Measurements from ENCODE around the gene C3orf62.

Gene C3orf62

GRCh38 chr3:49276475-49277382, at the start of gene C3orf62:
Gene C3orf62 (minus strand): TSS chr3:49277232. CDS start chr3:49276872, 360 bp downstream.
- peak; percentile 60 for DNase-seq

DNA sequence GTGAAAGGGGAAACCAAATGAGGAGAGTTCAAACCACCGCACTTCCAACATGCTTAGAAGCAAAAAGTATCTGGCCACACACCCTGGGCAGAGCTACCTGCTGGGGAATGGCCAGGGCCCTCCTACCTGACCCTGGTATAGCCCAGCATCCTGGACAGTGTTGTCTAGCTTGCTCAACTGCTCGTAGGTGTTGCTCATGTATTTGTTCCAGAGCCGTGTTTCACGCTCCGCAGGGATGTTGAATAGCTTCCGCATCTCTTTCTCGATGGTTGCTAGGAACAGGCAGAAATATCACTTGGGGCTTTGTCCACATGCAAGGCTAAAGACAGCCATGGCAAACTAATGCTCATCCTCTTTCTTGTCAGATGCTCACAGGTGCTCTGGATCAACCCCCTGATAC, 47.7 kb upstream of the C3orf62 start:
- DNase-seq: no peak

GRCh38 chr3:49316696-49317457, 39.8 kb upstream of the C3orf62 start:
- DNase-seq: no peak

- no peak for DNase-seq
Measured at GRCh38 chr3:49313896-49314688, 37.1 kb upstream of the C3orf62 start.

DNA sequence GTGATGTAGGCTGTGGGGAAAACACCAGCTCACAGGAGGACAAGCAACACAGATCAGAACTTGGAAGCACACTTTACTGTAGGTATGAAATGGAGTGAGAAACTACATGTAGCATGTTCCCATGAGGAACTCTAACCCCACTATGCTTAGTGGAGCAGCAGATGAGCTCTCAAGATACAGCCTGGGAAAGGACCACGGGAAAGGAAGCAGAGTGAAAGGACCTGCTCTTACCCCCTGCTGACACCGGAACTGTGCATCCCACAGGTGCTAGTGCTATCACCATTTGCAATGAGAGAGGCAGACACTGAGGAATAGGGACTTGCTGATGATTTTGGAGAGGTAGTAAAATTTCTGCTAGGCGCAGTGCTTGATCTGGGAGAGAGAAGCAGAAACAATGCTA, 34.3 kb upstream of the C3orf62 start:
- DNase-seq: no peak

GRCh38 chr3:49310677-49311076, 33.6 kb upstream of the C3orf62 start:
- DNase-seq: no peak

DNA sequence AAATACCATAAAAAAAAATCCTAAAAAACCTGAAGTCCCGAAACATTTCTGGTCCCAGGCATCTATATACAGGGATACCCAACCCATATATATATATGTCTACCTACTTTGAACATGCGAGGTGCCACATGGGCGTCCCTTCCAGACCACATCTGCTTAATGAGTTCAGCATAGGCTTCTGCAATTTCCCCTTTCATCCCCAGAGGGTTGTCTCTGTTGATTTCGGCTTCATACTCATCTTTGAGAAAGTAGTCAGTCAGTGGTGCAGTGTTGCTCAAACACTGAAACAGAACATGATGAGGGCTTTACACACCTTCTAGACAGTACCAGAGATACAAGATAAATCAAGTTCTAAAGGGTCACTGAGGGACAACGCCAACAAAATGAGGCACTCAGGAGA, 28.6 kb upstream of the C3orf62 start:
- DNase-seq: no peak

DNA sequence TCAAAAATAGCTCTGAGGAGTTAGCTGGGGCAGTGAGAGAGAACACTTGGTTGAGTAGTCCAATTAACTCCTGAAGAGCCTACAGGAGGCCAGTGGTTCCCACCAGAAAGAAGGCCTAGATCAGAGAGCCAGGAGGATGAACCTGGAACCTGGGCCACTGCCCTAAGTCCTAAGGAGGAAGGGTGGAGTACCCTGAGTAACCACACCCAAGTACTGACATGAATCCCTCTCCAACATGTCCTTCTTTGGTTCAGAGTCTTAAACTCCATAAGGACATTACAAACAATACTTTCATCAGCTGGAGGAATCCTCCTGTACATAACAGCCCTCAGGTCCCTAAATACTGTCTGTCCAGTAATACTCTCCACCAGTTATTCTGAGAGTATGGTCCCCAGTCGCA, 25.6 kb upstream of the C3orf62 start:
- no peak for DNase-seq

DNA sequence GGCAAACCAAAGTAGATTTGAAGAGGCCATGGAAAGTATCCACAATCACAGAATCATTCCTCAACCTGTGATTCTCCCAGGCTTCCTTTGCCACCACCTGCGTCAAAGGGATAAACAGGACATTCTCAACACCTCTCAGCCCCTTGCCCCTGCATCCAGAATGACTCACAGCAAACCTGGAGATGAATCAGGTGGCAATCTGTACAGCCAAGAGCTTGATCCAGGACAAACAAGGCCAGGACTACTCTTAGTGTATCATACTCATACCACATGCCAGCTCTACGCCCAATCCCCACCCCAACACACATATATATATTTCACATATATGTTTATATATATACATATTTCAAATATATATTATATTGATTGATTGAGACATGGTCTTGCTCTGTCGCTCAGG, 23.6 kb upstream of the C3orf62 start:
- DNase-seq: no peak

GRCh38 chr3:49298511-49298910, 21.5 kb upstream of the C3orf62 start:
- DNase-seq: no peak

- DNase-seq: no peak
Measured at GRCh38 chr3:49296781-49297411, 19.9 kb upstream of the C3orf62 start.

DNA sequence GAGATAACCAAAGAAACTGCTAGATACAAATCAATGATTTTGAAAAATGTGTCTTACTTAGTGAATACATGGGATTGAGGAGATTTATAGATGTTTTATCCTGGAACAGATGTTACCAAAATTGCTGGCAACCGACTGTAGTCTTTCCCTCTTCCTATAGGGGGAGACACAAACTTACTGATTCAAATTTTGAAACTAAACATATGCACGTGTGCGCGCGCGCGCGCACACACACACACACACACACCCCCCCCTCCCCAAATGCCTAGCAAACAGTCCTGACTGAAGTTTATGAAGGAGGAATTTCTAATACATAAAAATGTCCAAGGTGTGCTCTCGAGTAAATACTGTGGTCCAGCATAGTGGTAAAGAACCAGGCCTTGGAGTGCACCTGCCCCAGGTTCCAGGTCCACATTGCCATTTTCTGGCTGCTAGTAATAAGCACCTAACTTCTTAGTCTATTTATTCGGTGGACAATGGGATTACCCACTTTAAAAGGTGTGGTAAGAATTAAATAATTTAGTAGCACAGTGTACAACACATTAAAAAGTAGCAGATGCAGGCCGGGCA, 18.5 kb upstream of the C3orf62 start:
- no peak for DNase-seq

- no peak for DNase-seq
Measured at GRCh38 chr3:49294343-49294742, 17.3 kb upstream of the C3orf62 start.

- no peak for DNase-seq
Measured at GRCh38 chr3:49283997-49284396, 7.0 kb upstream of the C3orf62 start.

DNA sequence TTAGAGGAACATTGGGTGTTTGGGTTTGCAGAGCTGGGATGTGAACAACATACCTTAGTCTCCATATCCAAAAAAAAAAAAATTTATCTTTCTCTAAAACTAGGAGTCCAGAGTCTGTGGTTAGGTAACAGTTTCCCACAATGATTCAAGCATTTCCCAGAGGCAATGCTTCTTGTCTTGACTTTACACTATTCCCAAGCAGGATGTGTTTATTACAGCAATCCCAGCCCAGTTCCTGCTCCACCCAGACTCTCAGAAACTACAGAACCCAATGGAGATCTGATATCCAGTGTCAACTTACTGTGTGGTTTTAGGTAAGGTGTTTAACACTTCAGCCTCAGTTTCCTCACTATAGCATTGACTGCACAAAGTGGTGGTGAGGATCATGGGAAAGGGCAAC, 2.3 kb upstream of the C3orf62 start:
- DNase-seq: no peak

DNA sequence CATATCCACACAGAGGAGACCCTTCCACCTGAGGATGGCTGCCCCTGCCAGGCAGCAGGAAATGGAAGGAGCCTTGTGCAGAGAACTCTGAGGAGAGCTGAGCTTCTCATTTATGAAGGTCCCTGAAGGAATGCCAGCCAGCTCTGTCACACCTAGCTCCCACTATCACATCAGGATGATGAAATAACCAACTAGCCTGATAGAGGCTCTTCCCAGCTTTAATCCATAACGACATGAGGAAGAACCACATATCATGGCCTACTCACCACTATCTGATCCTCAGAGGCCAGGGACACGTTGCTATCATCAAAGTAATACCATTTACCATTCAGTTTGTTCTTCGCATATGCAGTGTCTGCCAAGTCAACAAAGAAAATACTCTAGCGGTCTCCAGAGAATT, 1.5 kb upstream of the C3orf62 start:
- no peak for DNase-seq

DNA sequence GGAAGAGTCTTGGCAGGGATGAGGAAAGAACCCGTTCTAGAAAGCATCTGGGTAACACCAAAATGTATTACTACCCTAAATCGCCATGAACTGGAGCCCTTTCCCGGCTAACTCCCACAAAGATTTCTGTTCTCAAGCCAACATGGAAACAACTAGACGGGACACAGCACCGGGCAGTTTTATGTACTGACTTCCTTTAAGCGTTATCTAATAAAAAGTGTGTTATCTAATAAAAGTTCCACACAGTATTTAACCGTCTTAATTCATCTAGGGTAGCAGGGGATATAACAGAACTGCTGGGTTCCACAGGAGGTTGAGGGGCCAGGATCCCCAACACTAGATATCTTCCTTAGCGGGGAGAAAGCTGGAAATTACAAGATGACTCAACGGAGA, 347 bp upstream of the C3orf62 start:
- no peak for DNase-seq

DNA sequence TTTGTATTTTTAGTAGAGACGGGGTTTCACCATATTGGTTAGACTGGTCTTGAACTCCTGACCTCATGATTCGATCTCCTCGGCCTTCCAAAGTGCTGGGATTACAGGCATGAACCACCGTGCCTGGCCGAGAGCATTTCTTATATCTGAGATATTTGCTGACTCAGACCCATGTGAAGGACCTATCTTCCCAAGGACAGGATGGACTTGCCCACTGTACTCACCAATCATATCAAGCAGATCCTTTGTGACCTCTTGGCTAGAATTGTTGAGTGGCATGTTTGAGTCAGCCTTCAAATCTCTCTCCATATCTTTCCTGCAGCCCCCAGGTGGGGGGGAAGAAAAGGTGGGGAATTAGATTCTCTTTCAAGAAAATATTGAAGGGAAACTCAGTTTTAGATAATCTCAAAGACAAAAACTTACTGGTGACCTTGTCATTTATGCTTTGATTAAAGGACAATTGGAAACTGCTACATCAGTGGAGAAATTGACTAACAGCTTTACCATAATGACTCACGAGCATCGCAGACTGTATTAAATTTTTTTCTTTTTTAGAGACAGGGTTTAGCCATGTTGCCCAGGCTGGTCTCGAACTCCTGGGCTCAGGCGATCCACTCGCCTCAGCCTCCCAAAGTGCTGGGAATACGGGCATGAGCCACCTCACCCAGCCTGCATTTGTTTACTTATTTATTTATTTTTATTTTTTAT, 3.1 kb downstream of the C3orf62 start:
- DNase-seq: no peak

DNA sequence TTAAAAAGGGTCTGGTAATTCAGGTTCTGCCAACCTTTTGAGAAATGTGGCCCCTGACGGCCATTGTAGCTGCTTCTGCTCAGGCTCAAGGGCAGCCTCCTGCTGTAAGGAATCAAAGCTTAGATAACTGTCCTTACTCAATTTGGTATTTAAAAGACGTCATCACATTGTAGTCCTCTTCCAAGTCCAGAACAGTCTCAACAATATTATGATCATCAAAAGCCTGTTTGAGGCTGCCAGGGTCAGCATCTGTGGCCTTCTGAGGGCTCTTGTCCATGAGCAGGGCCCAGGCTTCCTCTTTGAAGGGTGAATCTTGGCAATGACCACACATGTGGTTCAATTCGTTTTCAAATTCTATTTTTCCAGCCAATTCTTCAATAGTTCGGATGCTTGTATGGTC, 6.0 kb downstream of the C3orf62 start:
- DNase-seq: no peak

DNA sequence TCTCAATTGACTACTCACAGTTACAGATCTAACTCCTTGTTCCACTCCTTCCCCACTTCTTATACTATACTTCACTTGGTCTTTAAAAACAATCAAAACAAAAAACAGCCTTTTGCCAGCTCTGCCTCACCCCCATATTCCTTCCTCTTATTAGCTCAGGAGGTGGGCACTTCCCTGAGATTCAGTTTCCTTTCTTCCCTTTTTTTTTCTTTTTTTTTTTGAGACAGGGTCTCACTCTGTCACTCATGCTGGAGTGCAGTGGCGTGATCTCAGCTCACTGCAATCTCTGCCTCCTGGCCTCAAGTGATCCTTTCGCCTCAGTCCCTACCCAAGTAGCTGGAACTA, 6.9 kb downstream of the C3orf62 start:
- DNase-seq: no peak

DNA sequence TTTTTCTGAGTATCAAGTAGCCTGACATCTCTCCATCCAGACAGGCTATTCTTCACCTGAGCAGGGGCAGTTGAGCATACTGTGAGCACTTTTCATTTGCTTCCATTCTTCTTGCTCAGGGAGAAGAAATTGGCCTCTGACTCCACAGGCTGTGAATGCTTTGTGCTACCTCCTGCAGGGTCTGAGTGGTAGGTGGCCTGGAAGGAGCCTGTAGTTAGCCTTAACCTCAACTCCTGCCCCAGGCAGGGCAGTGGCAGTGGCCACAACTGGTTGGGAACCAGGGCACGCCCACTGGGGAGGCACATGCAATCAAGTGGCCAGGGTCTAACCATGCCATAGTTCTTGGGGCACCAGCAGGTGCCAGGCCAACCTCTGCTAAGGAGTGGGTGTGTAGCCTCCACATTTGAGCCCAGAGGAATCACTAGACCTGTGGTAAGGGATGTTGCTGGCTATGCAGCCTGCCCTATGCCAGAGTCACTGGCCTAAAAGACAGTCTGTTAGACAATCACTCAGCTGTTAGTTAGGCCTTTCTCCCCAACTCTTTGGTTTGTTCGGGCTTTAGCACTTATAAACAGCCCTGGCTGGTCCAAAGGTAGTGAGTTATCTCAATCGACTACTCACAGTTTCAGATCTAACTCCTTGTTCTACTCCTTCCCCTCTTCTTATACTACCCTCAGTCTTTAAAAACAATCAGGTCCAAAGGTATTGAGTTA, 7.4 kb downstream of the C3orf62 start:
- no peak for DNase-seq
